DOHH2 (cell line): ENCODE results near the gene AMFR.

Source experiments
- H3F3A ChIP-seq: fragments of 200-600 bp; sonication (generic), shearing (Covaris generic); 2 replicates; pipeline ENCODE4 v1.6.0; 2016; ENCODE audit warnings: antibody characterized with exemption, mild to moderate bottlenecking; ENCODE audit not compliant: control insufficient read depth, insufficient read depth
- H3K27ac ChIP-seq: fragments of 200-600 bp; sonication (generic); 2 replicates; pipeline ENCODE4 v1.5.1; 2014; ENCODE audit warnings: low read depth, mild to moderate bottlenecking, low read length, moderate library complexity
- H3K27me3 ChIP-seq: fragments of 200-600 bp; sonication (generic); 2 replicates; pipeline ENCODE4 v1.6.1; 2014; ENCODE audit warnings: mild to moderate bottlenecking, low read length, mixed read lengths; ENCODE audit not compliant: control insufficient read depth
- H3K36me3 ChIP-seq: fragments of 200-600 bp; sonication (generic); 2 replicates; pipeline ENCODE4 v1.6.1; 2014; ENCODE audit warnings: mild to moderate bottlenecking, low read length, moderate library complexity, mixed read lengths; ENCODE audit not compliant: control insufficient read depth
- H3K4me1 ChIP-seq: fragments of 200-600 bp; sonication (generic); 2 replicates; pipeline ENCODE4 v1.6.1; 2014; ENCODE audit warnings: mild to moderate bottlenecking, low read length, mixed read lengths; ENCODE audit not compliant: control insufficient read depth
- H3K4me2 ChIP-seq: fragments of 200-600 bp; sonication (generic); 2 replicates; pipeline ENCODE4 v1.6.0; 2014; ENCODE audit warnings: mild to moderate bottlenecking, low read length, moderate library complexity
- H3K4me3 ChIP-seq: fragments of 200-600 bp; sonication (generic); 2 replicates; pipeline ENCODE4 v1.5.1; 2014; ENCODE audit warnings: mild to moderate bottlenecking, low read length, mixed read lengths
- H3K79me2 ChIP-seq: fragments of 200-600 bp; sonication (generic); 2 replicates; pipeline ENCODE4 v1.6.1; 2014; ENCODE audit warnings: mild to moderate bottlenecking, low read length, mixed read lengths; ENCODE audit not compliant: control insufficient read depth
- H3K9me2 ChIP-seq: fragments of 200-600 bp; sonication (generic); replicated peaks from 2 replicates; pipeline ENCODE4 v1.6.1; 2014; ENCODE audit warnings: mild to moderate bottlenecking, low read length, mixed read lengths; ENCODE audit not compliant: control insufficient read depth
- H3K9me3 ChIP-seq: fragments of 200-600 bp; sonication (generic); 2 replicates; pipeline ENCODE4 v1.6.1; 2014; ENCODE audit warnings: antibody characterized with exemption, low read length, mixed read lengths; ENCODE audit not compliant: control insufficient read depth, insufficient read depth
- H4K20me1 ChIP-seq: fragments of 200-600 bp; sonication (generic); 2 replicates; pipeline ENCODE4 v1.6.0; 2014; ENCODE audit warnings: low read depth, mild to moderate bottlenecking, antibody characterized with exemption, low read length, moderate library complexity; ENCODE audit not compliant: control insufficient read depth, insufficient read depth
- EZH2phosphoT487 ChIP-seq: fragments of 200-600 bp; sonication (generic); IDR thresholded peaks from 2 replicates; pipeline ENCODE4 v1.6.1; 2017; ENCODE audit warnings: borderline replicate concordance, mild to moderate bottlenecking, antibody characterized with exemption, low read length, moderate library complexity, mixed read lengths
- TF ChIP-seq, protein P1 (sequence below): fragments of 200-600 bp; sonication (generic); IDR thresholded peaks from one replicate; pipeline ENCODE4 v1.5.1; 2014; ENCODE audit warnings: antibody characterized with exemption, mild to moderate bottlenecking, low read depth, low read length; ENCODE audit not compliant: poor library complexity, severe bottlenecking

AMFR gene

DNA sequence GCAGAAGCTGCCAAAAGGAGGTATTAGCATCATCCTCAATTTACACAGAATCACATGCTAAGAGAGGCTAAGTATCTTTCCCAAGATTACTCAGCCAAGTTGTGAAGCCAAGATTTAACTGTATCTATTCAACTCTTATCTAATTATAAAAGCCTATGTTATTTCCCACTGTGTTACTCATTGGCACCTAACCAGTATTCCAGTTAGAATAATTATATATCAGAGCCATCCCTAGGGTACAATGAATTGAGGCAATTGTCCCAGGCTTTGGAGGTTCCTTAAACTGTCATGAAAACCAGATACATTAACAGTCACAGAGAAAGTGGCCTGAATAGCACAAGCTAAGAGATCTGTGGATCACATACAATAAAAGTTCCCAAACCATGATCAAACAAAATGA lies 10.9 kb upstream of the AMFR start:
- Histone ChIP-seq H3K4me3 (no peak overlapping the region), H3K4me1 (no peaks in the 10 kb centered on the region; the same call in 1 of the 2 replicates), H3K27me3 (no peaks in the 10 kb centered on the region), H3K36me3 (peaks cover 80% of the 10 kb centered on the region), H3K27ac (no peak overlapping the region), H3K9me2 (no peaks in the 10 kb centered on the region), H3F3A (no peaks in the 10 kb centered on the region; the same call in 1 of the 2 replicates), H3K4me2 (no peak overlapping the region), H4K20me1 (peaks cover 6% of the 10 kb centered on the region; the same call in 1 of the 2 replicates), H3K79me2 (peaks cover 28% of the 10 kb centered on the region), H3K9me3 (no peaks in the 10 kb centered on the region)
- no peak for TF ChIP-seq EZH2phosphoT487
- TF ChIP-seq, protein P1, sequence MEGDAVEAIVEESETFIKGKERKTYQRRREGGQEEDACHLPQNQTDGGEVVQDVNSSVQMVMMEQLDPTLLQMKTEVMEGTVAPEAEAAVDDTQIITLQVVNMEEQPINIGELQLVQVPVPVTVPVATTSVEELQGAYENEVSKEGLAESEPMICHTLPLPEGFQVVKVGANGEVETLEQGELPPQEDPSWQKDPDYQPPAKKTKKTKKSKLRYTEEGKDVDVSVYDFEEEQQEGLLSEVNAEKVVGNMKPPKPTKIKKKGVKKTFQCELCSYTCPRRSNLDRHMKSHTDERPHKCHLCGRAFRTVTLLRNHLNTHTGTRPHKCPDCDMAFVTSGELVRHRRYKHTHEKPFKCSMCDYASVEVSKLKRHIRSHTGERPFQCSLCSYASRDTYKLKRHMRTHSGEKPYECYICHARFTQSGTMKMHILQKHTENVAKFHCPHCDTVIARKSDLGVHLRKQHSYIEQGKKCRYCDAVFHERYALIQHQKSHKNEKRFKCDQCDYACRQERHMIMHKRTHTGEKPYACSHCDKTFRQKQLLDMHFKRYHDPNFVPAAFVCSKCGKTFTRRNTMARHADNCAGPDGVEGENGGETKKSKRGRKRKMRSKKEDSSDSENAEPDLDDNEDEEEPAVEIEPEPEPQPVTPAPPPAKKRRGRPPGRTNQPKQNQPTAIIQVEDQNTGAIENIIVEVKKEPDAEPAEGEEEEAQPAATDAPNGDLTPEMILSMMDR, result no peak

DNA sequence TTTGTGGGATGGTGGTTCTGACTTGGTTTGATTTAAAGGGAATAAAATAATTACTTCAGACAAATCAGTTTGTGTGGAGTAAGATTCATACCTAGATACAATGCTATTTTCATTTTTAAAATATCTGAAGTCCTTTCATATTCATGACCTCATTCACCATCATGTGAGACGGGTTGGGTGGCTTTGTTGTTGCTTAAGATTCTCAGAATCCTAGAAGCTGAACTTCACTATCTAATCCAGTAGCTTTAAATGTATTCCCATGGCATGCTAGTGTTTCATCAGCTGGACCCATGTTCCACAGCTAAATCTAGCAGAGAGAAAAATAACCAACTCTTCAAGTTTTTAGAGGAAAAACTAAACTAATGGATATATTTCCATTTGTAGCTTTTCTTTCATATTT lies 2.7 kb upstream of the AMFR start:
- Histone ChIP-seq H3F3A (peaks cover 28% of the 10 kb centered on the region), H3K4me2 (no peak overlapping the region), H3K27me3 (no peaks in the 10 kb centered on the region), H3K9me3 (no peaks in the 10 kb centered on the region), H3K79me2 (peaks cover 23% of the 10 kb centered on the region), H3K4me3 (no peak overlapping the region), H3K36me3 (peaks cover 58% of the 10 kb centered on the region), H3K9me2 (no peaks in the 10 kb centered on the region), H3K4me1 (peaks cover 10% of the 10 kb centered on the region), H3K27ac (no peak overlapping the region), H4K20me1 (no peaks in the 10 kb centered on the region)
- no peak for TF ChIP-seq EZH2phosphoT487
- TF ChIP-seq, protein P1, result no peak

DNA sequence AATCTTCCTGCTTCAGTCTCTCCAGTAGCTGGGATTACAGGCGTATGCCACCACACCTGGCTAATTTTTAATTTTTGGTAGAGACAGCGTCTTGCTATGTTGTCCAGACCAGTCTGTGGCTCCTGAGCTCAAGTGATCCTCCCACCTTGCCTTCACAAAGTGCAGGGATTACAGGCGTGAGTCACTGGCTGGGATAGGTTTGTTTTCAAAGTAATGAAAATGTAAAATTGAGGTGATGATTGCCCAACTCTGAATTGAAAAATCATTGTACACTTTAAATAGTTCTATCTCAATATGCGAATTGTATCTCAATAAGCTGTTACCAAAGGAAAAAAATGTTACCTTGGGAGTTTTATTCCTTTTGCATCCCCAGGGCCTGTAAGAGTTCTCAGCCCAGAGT lies 1.2 kb upstream of the AMFR start:
- Histone ChIP-seq H3K27me3 (no peaks in the 10 kb centered on the region), H3K36me3 (peaks cover 52% of the 10 kb centered on the region), H3K27ac (no peak overlapping the region), H3K9me3 (no peaks in the 10 kb centered on the region), H3F3A (peaks cover 43% of the 10 kb centered on the region), H3K4me1 (peaks cover 25% of the 10 kb centered on the region), H3K79me2 (peaks cover 36% of the 10 kb centered on the region), H3K4me2 (no peak overlapping the region), H4K20me1 (no peaks in the 10 kb centered on the region), H3K9me2 (no peaks in the 10 kb centered on the region), H3K4me3 (no peak overlapping the region)
- TF ChIP-seq EZH2phosphoT487, result no peak
- TF ChIP-seq, protein P1, result no peak
